B cell (primary cell): ENCODE results near the gene USP6NL. TPM values are rescaled to one million over a fixed set of nuclear protein-coding genes. Genes with fewer than 3 reads are reported as not detected.

Experiments
- ATAC-seq: fragments of 200-7000 bp; cut with Tn5 transposase; one replicate; pipeline ENCODE4 v1.10.0; 2021; ENCODE audit warnings: low read depth, mild to moderate bottlenecking, moderate number of reproducible peaks, moderate library complexity
- CTCF ChIA-PET: fragments of 350-600 bp; sonication (Branson Sonifier 250); formaldehyde crosslinking; loops from one replicate; lab custom pipeline; 2021; ENCODE audit warnings: antibody characterized with exemption, inconsistent platforms; lab: Charles Lee
- POLR2A ChIA-PET: fragments of 350-600 bp; sonication (Branson Sonifier 250); formaldehyde crosslinking; loops from one replicate; lab custom pipeline; 2021; ENCODE audit warnings: antibody characterized with exemption; lab: Charles Lee
- DNase-seq: peaks from one replicate; pipeline ENCODE4 v3.0.0; 2013
- H2AFZ ChIP-seq: 2 replicates; pipeline ENCODE4 v1.6.1; 2012; ENCODE audit warnings: mild to moderate bottlenecking, low read depth, low read length; ENCODE audit not compliant: insufficient read depth, poor library complexity, severe bottlenecking
- H3K27ac ChIP-seq, 2 donors: 1 replicate in 1 of 2; 2 replicates in 1 of 2; pipeline ENCODE4 v1.5.1; 2012 to 2013; ENCODE audit warnings: low read length in 2 of 2, mild to moderate bottlenecking in 2 of 2, moderate library complexity in 1 of 2
- H3K27me3 ChIP-seq, 4 experiments: fragments of 200-600 bp in 1 of 4; sonication (generic) in 1 of 4; replicated peaks in 1 of 4; 1 replicate in 2 of 4; 2 replicates in 2 of 4; pipeline versions ENCODE4 v1.6.1 to v1.7.0; 2013 to 2016; ENCODE audit warnings: low read length in 3 of 4, mild to moderate bottlenecking in 2 of 4, mixed read lengths in 1 of 4, moderate library complexity in 1 of 4; ENCODE audit not compliant: insufficient read depth in 4 of 4, control insufficient read depth in 3 of 4; ENCODE audit errors: control extremely low read depth in 1 of 4
- H3K36me3 ChIP-seq, 2 experiments: replicated peaks in 1 of 2; 1 replicate in 1 of 2; 2 replicates in 1 of 2; pipeline versions ENCODE4 v1.6.1 to v1.7.1; 2013; ENCODE audit warnings: low read length in 1 of 2; ENCODE audit not compliant: insufficient read depth in 2 of 2, control insufficient read depth in 1 of 2; ENCODE audit errors: control extremely low read depth in 1 of 2, extremely low read depth in 1 of 2
- H3K4me1 ChIP-seq, 2 donors: fragments of 200-600 bp in 1 of 2; sonication (generic) in 1 of 2; 1 replicate in 1 of 2; 2 replicates in 1 of 2; pipeline versions ENCODE4 v1.5.1 to v1.6.1; 2013 to 2017; ENCODE audit warnings: low read length in 2 of 2; ENCODE audit not compliant: control insufficient read depth in 2 of 2, insufficient read depth in 2 of 2
- H3K4me2 ChIP-seq: replicated peaks from 2 replicates; pipeline ENCODE3; 2012; ENCODE audit warnings: mild to moderate bottlenecking, low read depth, low read length; ENCODE audit not compliant: poor library complexity, severe bottlenecking
- H3K4me3 ChIP-seq, 5 experiments: fragments of 200-600 bp in 1 of 5; sonication (generic) in 1 of 5; 1 replicate in 3 of 5; 2 replicates in 2 of 5; pipeline versions ENCODE4 v1.5.1 to v1.7.0; 2011 to 2016; ENCODE audit warnings: low read length in 4 of 5, mild to moderate bottlenecking in 4 of 5, low read depth in 2 of 5, control low read depth in 1 of 5, moderate library complexity in 1 of 5; ENCODE audit not compliant: insufficient read depth in 1 of 5; ENCODE audit errors: control extremely low read depth in 1 of 5, extremely low read depth in 1 of 5
- H3K79me2 ChIP-seq: fragments of 200-600 bp; sonication (generic); one replicate; pipeline ENCODE4 v1.6.0; 2016; ENCODE audit warnings: low read length; ENCODE audit not compliant: control insufficient read depth, insufficient read depth
- H3K9ac ChIP-seq: fragments of 200-600 bp; sonication (generic); 2 replicates; pipeline ENCODE4 v1.6.1; 2017; ENCODE audit warnings: mild to moderate bottlenecking, low read length, moderate library complexity
- H3K9me3 ChIP-seq, 3 donors: one replicate each; pipeline versions ENCODE4 v1.6.1 to v1.7.1; 2013; ENCODE audit warnings: low read length in 2 of 3; ENCODE audit not compliant: control insufficient read depth in 2 of 3, insufficient read depth in 1 of 3; ENCODE audit errors: control extremely low read depth in 1 of 3
- H4K20me1 ChIP-seq: 2 replicates; pipeline ENCODE4 v1.6.0; 2012; ENCODE audit warnings: mild to moderate bottlenecking, low read length; ENCODE audit not compliant: insufficient read depth, control insufficient read depth, poor library complexity, severe bottlenecking
- H3K27ac Mint-ChIP-seq: one replicate; pipeline ENCODE4 v1.8.0; 2021; ENCODE audit warnings: mixed read lengths
- H3K27me3 Mint-ChIP-seq: one replicate; pipeline ENCODE4 v1.8.0; 2021; ENCODE audit warnings: mixed read lengths
- H3K4me1 Mint-ChIP-seq: one replicate; pipeline ENCODE4 v1.8.0; 2021; ENCODE audit warnings: mixed read lengths
- H3K4me3 Mint-ChIP-seq: one replicate; pipeline ENCODE4 v1.8.0; 2021; ENCODE audit warnings: mixed read lengths
- H3K9me3 Mint-ChIP-seq: one replicate; pipeline ENCODE4 v1.8.0; 2022; ENCODE audit warnings: mixed read lengths; ENCODE audit not compliant: insufficient read depth
- CTCF ChIP-seq: fragments of 200-600 bp; IDR thresholded peaks from one replicate; pipeline ENCODE4 v1.8.0; 2022; ENCODE audit warnings: antibody characterized with exemption, mild to moderate bottlenecking
- EZH2 ChIP-seq: IDR thresholded peaks from 2 replicates; pipeline ENCODE4 v1.6.1; 2012; ENCODE audit warnings: borderline replicate concordance, low read depth, mild to moderate bottlenecking, moderate library complexity, low read length; ENCODE audit not compliant: insufficient read depth, poor library complexity, severe bottlenecking
- WGBS: methylation state at CpG from one replicate; pipeline ENCODE4 v1.1.5; 2013; ENCODE audit warnings: missing lambda C conversion rate; ENCODE audit not compliant: insufficient coverage; 5-methylcytosine and 5-hydroxymethylcytosine counted together
- intact Hi-C: fragments of 100-400 bp; cut with micrococcal nuclease; formaldehyde crosslinking; loops from one replicate; pipeline ENCODE4 v1.10.0; 2022
- polyA plus RNA-seq: library from polyadenylated mRNA; depleted of rRNA; stranded (reverse); fragments of >200 nt; gene quantifications from 2 replicates; pipeline ENCODE4 v1.2.3, GENCODE V29; 2012
- total RNA-seq, 2 donors: library from RNA; stranded (reverse); fragments of 120-200 nt in 1 of 2; gene quantifications; 1 replicate in 1 of 2; 2 replicates in 1 of 2; pipeline versions ENCODE4 v1.2.3 to v1.2.4, GENCODE V29; 2013 to 2022

The USP6NL gene
- total and polyA plus RNA-seq, 2 donors (not counting 1 experiment from before 2014, with no cell fraction given), result 27.0 to 61.5 TPM

- Histone ChIP-seq H3K4me2 (no peak overlapping the region), H3K79me2 (no peaks in the 10 kb centered on the region), H3K9me3 (no peaks in the 10 kb centered on the region), H3K4me1 (peaks cover 0 to under 1% of the 10 kb centered on the region in 2 donors), H2AFZ (no peak overlapping the region), H3K27ac (no peak overlapping the region), H3K27me3 (no peaks in the 10 kb centered on the region), H3K9ac (no peak overlapping the region), H3K4me3 (no peak overlapping the region), H4K20me1 (no peaks in the 10 kb centered on the region), H3K36me3 (no peaks in the 10 kb centered on the region)
- ChIA-PET POLR2A (no interaction called here), CTCF (interaction anchor here (0.6 kb wide), 1 partner anchor 135 kb away, joined by 3 read pairs; no protein-coding TSS in a partner anchor)
- no CpG with 5 or more reads among the region's 1 CpG for WGBS
- no peaks in the 10 kb centered on the region for H3K27me3 Mint-ChIP-seq
- no peak for DNase-seq
- H3K4me3 Mint-ChIP-seq, result no peak overlapping the region
- H3K4me1 Mint-ChIP-seq, result peaks cover 10% of the 10 kb centered on the region
- TF ChIP-seq EZH2, result no peak
- TF ChIP-seq CTCF, result no peak
- H3K27ac Mint-ChIP-seq, result no peak overlapping the region
- H3K9me3 Mint-ChIP-seq, result no peaks in the 10 kb centered on the region
- intact Hi-C loops, result loop anchor here (2.0 kb wide), 1 partner anchor 17 kb away; no protein-coding TSS in a partner anchor
- no peak for ATAC-seq
These were observed 36.2 kb upstream of the USP6NL start for GRCh38 chr10:11647676-11648075.

GRCh38 chr10:11646450-11646849 is 35.0 kb upstream of the USP6NL start:
- 86% methylated on average over 6 of the region's 9 CpGs for WGBS
- intact Hi-C loops, result loop anchor here (2.0 kb wide), 1 partner anchor 18 kb away; no protein-coding TSS in a partner anchor

More at GRCh38 chr10:11646450-11646849, 35.0 kb upstream of the USP6NL start:
- no peak for DNase-seq
- no peaks in the 10 kb centered on the region for H3K27me3 Mint-ChIP-seq
- Histone ChIP-seq H3K4me1 (peaks cover 0 to 4% of the 10 kb centered on the region in 2 donors), H2AFZ (no peak overlapping the region), H3K79me2 (no peaks in the 10 kb centered on the region), H3K9me3 (no peaks in the 10 kb centered on the region), H3K4me2 (no peak overlapping the region), H3K9ac (no peak overlapping the region), H3K4me3 (no peak overlapping the region), H3K27ac (no peak overlapping the region), H3K27me3 (no peaks in the 10 kb centered on the region), H4K20me1 (no peaks in the 10 kb centered on the region), H3K36me3 (no peaks in the 10 kb centered on the region)
- no peaks in the 10 kb centered on the region for H3K9me3 Mint-ChIP-seq
- POLR2A ChIA-PET, result interaction anchor here (0.7 kb wide), 1 partner anchor 52 kb away, joined by 3 read pairs; no protein-coding TSS in a partner anchor
- peaks cover 14% of the 10 kb centered on the region for H3K4me1 Mint-ChIP-seq
- no peak for ATAC-seq
- TF ChIP-seq EZH2 (no peak), CTCF (no peak)
- CTCF ChIA-PET, result no interaction called here
- no peak overlapping the region for H3K4me3 Mint-ChIP-seq
- H3K27ac Mint-ChIP-seq, result no peak overlapping the region
